ENCODE results near the gene SOBP.

The SOBP gene

GRCh38 chr6:107491138-107491609 lies 1.3 kb downstream of the SOBP start:
- Histone ChIP-seq H3K9me3 (ENCODE audit: insufficient read depth, low read length) (no peaks in the 10 kb centered on the region), H3K4me1 (ENCODE audit: low read length) (peaks cover 5% of the 10 kb centered on the region), H4K20me1 (ENCODE audit: insufficient read depth, low read length) (no peaks in the 10 kb centered on the region), H3K36me3 (replicated peaks; ENCODE audit: low read depth, low read length) (no peaks in the 10 kb centered on the region), H2AFZ (ENCODE audit: low read depth, low read length) (peak overlapping the region; percentile 81; the same call in 1 of the 2 replicates), H3K79me2 (ENCODE audit: low read length) (no peaks in the 10 kb centered on the region), H3K4me2 (ENCODE audit: low read length) (peak overlapping the region; percentile 95), H3K4me3 (ENCODE audit: low read length) (peak overlapping the region; percentile 90), H3K27ac (ENCODE audit: low read length) (no peak overlapping the region), H3K9ac (ENCODE audit: low read length) (peak overlapping the region; percentile 74), H3K27me3 (ENCODE audit: low read depth, low read length) (peaks cover 10% of the 10 kb centered on the region)
- TF ChIP-seq, protein P1, sequence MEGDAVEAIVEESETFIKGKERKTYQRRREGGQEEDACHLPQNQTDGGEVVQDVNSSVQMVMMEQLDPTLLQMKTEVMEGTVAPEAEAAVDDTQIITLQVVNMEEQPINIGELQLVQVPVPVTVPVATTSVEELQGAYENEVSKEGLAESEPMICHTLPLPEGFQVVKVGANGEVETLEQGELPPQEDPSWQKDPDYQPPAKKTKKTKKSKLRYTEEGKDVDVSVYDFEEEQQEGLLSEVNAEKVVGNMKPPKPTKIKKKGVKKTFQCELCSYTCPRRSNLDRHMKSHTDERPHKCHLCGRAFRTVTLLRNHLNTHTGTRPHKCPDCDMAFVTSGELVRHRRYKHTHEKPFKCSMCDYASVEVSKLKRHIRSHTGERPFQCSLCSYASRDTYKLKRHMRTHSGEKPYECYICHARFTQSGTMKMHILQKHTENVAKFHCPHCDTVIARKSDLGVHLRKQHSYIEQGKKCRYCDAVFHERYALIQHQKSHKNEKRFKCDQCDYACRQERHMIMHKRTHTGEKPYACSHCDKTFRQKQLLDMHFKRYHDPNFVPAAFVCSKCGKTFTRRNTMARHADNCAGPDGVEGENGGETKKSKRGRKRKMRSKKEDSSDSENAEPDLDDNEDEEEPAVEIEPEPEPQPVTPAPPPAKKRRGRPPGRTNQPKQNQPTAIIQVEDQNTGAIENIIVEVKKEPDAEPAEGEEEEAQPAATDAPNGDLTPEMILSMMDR (IDR thresholded peaks at IDR 0.05; ENCODE audit: low read depth, low read length): no peak
- TF ChIP-seq EZH2phosphoT487 (IDR thresholded peaks at IDR 0.05; ENCODE audit: low read depth): no peak

DNA sequence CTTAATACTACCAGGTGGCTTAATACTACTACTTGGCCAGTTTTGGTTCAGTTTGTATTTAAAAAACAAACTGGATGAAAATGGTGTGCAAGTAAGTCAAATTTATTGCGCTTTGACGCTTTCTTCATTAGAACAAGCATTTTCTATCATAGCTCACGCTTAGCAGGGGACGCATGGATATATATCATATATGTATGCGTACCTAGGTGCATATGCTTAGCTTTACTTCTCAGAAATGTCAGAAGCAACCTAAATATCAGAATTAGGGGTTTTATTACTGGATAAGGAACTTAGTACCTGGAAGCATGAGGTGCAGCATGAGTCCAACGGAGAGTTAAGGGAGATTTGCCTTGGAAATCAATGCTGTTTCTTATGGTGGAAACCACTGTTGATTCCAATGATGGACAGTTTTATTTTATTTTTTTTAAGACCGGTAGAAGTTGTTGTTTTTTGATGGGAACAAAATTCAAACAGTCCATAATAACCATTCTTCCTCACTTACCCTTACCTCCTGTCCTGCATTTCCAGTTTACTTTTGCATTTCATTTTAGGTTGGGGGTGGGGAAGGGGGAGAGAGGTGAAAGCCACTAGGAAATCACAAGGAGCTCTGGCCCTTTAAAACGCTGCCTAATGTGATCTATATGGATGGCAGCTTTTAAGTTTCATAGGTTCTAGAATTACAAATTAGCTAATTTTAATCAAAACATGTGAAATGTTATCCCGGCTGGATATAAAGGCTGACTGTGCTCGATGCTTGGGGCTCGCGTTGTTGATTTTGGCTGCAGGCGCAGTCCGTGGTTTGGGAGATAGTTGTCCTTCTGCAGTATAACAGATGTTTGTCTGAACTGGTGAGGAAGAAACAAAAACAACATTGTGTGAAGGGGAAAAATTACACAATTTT lies 2.1 kb downstream of the SOBP start:
- TF ChIP-seq, protein P1 (IDR thresholded peaks at IDR 0.05; ENCODE audit: low read depth, low read length): no peak
- no peak for TF ChIP-seq EZH2phosphoT487 (IDR thresholded peaks at IDR 0.05; ENCODE audit: low read depth)
- H3K4me2 ChIP-seq (ENCODE audit: low read length): peak overlapping the region; percentile 95
- no peaks in the 10 kb centered on the region for H4K20me1 ChIP-seq (ENCODE audit: insufficient read depth, low read length)
- no peaks in the 10 kb centered on the region for H3K9me3 ChIP-seq (ENCODE audit: insufficient read depth, low read length)
- no peaks in the 10 kb centered on the region for H3K36me3 ChIP-seq (replicated peaks; ENCODE audit: low read depth, low read length)
- H3K27ac ChIP-seq (ENCODE audit: low read length): no peak overlapping the region
- H3K4me3 ChIP-seq (ENCODE audit: low read length): peak overlapping the region; percentile 90
- no peak overlapping the region for H2AFZ ChIP-seq (ENCODE audit: low read depth, low read length)
- no peaks in the 10 kb centered on the region for H3K79me2 ChIP-seq (ENCODE audit: low read length)
- peaks cover 10% of the 10 kb centered on the region for H3K27me3 ChIP-seq (ENCODE audit: low read depth, low read length)
- no peak overlapping the region for H3K9ac ChIP-seq (ENCODE audit: low read length)
- H3K4me1 ChIP-seq (ENCODE audit: low read length): peaks cover 5% of the 10 kb centered on the region

GRCh38 chr6:107493158-107494057 lies 3.5 kb downstream of the SOBP start:
- H3K4me3 ChIP-seq (ENCODE audit: low read length): no peak overlapping the region
- H3K27me3 ChIP-seq (ENCODE audit: low read depth, low read length): peaks cover 3% of the 10 kb centered on the region
- H2AFZ ChIP-seq (ENCODE audit: low read depth, low read length): no peak overlapping the region
- H4K20me1 ChIP-seq (ENCODE audit: insufficient read depth, low read length): no peaks in the 10 kb centered on the region
- peaks cover 5% of the 10 kb centered on the region for H3K4me1 ChIP-seq (ENCODE audit: low read length)
- no peaks in the 10 kb centered on the region for H3K9me3 ChIP-seq (ENCODE audit: insufficient read depth, low read length)
- H3K36me3 ChIP-seq (replicated peaks; ENCODE audit: low read depth, low read length): no peaks in the 10 kb centered on the region
- no peak overlapping the region for H3K4me2 ChIP-seq (ENCODE audit: low read length)
- H3K27ac ChIP-seq (ENCODE audit: low read length): no peak overlapping the region
- H3K79me2 ChIP-seq (ENCODE audit: low read length): no peaks in the 10 kb centered on the region
- no peak overlapping the region for H3K9ac ChIP-seq (ENCODE audit: low read length)
- TF ChIP-seq EZH2phosphoT487 (IDR thresholded peaks at IDR 0.05; ENCODE audit: low read depth): no peak
- TF ChIP-seq, protein P1 (IDR thresholded peaks at IDR 0.05; ENCODE audit: low read depth, low read length): no peak
